GM18498 (cell line): Measurements from ENCODE around the gene SAMD4B.

Source experiments
- ATAC-seq: cut with Tn5 transposase; IDR thresholded peaks from one replicate; pipeline ENCODE4 v1.9.1; 2021; ENCODE audit warnings: mild to moderate bottlenecking, moderate library complexity; ENCODE audit not compliant: unreplicated experiment

The SAMD4B gene

DNA sequence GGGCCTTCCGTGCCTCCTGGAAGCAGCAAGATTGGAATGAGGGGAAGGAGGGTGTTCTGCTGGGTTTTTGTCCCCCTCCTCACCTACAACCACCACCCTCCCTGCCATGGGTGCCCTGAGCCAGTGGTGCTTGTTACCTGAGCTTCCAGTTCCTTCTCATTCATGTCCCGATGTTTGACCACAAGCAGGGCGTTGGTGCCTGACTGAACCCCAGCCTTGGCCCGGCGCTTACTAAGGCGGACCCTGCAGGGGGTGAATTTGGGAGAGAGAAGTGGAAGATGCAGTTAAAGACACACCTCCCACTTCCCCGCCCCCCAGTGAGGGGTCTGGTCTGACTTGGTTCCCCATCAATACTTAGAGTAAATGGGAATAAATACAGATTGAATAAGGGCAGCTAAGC is 44.3 kb downstream of the SAMD4B start:
- no peak for ATAC-seq

DNA sequence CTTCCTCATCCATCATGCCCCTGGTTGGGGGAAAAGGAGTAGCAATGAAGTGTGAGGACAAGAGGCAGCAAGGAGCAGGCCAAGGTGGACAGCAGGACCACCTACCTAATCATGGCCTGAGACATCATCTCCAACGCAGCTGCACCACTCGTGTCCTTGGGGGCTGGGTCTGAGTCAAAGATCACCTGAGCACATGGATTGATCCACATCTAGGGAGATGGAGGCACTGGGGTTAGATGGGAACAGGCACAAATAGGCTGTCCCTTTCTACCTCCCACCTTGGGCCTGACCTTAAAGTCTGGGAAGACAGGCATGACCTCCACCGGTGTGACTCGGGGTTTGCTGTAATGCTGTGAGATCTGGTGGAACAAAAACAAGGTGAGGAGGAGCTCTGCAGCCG is 46.4 kb downstream of the SAMD4B start:
- no peak for ATAC-seq

DNA sequence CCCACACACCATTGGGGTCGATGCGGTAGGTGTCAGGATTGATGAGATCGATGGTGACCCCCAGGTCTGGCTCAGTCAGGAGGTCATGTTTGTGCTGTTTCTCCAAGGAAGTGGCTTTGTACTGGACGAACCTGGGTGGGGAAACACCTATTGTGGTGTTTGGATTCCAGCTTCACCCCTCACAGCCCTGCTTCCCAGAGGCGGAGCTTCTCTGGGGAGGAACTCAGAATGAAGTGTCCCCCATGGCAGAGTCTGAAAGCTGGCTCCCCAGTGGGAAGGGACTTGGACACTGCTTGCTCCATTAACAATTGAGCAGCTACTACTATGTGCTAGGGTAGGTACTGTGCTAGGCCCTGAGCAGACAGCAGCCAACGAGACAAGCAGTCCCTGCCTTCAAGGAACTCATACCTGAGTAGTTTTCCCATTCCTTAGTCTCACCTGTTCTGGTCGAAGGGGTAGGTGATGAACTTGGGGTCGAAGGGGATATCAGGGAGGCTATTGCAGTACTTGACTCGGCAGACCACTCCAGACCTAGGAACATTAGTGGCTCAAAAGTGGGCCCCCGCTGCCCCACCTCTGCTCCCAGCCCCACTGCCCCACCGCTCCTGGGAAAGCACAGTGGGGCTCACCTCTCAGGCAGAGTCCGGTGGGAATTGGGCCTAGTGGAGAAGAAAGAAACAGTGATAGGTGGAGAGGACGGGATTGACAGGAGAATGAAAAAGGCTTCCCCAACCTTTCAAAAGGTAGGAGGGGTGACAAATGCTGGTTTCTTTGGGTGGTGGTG is 47.6 kb downstream of the SAMD4B start:
- no peak for ATAC-seq

DNA sequence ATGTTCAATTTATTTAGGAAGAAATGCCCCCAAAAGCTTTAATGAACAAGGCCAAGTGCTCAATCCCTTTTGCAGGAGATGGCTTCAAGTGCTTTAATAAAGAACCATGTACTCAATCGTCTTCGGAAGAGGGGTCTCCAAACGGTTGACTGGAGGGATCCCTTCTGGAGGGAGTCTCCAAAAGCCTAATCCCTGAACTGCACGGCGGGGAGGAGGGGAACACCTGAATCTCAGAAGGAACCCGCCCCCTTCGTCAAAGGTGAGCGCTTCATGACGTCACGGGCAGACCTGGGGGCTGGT is 48.2 kb downstream of the SAMD4B start:
- no peak for ATAC-seq

DNA sequence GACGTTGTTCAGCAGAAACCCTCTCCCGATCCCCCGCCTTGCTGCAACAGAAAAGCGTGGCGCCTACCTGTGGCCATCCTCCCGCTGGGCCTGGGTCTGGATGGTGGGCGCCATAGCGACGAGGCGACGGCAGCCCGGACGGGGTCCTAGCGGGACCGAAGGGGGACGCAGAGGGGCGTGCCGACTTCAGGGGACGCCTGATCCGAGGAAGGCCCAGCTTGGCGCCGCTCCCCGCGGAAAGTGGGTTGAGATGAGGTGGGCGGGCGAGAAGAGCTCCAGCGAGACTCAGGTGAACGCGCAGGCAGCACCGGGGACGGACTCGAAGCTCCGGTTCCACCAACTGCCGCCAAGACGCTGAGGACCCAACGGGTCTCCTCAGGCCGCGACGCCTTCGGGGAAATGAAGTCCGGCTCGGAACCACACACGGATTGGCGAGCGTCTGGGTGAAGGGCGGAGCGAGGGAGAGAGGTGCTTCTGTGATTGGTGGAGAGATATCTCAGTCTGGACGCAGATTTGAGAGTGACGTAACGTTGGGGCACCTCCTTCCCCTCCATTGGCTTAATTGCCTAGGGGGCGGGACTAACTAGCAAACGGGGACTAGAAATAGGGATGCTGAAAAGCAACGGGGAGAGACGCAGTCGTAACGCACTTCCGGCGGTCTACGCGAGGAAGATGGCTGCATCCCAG is 48.7 kb downstream of the SAMD4B start, which contains the start of the genes MED29 and PAF1:
Gene MED29 (plus strand): TSS at position 628 of the 687 bp plus-strand sequence. CDS start 45 bp downstream, at position 673.
Gene PAF1 (minus strand): TSS at position 356 of the 687 bp plus-strand sequence. CDS start 242 bp downstream, at position 114.
- peak; percentile 92 for ATAC-seq

DNA sequence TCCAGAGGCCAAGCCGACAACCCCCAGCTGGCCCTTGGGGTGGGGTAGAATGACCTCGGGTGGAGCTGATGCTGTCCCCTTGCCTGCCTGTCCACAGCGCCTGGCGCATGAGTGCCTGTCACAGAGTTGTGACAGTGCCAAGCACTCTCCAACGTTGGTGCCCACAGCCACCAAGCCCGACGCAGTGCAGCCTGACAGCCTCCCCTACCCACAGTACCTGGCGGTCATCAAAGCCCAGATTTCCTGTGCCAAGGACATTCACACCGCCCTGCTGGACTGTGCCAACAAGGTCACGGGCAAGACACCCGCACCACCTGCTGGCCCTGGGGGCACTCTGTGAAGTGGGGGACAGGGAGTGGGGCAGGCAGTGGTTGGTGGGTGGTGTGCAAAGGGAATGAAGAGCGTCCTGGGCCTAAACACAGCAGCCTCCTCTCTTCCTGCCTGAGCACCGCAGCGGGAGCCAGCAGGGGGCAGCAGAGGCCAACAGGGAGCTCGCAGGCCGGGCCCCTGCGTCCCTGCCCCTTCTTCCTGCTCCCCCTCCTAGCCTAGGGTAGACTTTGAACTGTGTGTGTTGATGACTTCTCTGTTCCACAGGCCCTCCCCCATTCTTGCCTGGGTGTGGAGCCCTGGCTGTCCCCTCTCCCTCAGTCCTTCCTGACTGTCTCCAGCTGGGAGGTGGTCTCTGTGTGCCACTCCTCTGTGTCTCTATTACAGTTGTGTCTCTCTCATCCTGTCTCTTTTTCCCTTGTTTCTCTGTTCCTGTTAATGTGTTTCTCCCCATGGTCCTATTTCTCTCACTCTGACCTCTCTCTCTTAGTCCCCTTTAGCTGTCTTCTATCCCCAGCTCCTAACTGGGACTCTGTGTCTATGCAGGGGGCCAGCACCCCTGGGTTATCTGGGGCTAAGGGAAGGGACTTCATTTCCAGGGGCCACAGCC is 55.4 kb downstream of the SAMD4B start:
- ATAC-seq = peak; percentile 35

DNA sequence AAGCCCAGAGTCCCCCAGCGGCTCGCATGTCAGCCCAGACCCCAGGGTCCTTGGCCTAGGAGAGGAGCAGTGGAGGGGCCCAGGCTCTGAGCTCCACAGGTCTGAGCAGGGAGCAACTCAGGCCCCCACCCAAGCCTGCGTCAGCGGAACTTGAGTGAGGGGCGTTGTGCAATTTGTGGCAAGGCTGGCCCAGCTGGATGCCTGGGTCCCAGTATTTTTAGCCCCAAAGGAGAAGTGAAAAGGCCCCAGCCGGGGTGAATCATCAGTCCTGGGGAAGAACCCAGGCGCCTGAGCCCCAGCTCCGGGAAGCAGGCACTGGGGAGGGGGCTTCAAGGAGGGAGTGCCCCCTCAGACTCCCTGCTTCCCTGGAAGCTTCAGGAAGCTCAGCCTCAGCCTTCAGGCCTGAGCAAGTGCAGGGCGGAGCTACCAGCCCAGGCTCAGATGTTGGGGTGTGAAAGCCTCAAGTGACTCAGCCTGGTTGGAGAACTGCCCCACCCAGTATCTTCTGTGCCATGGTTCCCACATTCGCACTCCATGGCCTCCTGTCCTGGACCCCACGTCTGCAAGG is 56.2 kb downstream of the SAMD4B start:
- no peak for ATAC-seq

DNA sequence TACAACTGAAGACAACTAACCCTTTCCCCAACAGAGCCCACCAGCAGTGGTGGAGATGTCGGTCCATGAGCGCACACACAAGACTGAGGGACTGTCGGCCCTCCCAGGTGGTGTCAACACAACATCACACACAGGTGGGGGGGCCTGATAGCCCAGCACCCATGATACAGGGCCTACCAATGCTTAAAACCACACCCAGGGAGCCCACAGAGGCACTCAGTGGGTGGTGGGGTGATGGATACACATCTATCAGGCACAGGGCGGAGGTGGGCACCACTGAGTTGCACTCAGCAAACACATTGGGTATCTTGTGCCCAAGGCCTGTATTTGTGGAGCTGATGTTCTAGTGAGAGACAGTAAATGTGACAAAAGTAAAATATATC is 57.4 kb downstream of the SAMD4B start:
- no peak for ATAC-seq

DNA sequence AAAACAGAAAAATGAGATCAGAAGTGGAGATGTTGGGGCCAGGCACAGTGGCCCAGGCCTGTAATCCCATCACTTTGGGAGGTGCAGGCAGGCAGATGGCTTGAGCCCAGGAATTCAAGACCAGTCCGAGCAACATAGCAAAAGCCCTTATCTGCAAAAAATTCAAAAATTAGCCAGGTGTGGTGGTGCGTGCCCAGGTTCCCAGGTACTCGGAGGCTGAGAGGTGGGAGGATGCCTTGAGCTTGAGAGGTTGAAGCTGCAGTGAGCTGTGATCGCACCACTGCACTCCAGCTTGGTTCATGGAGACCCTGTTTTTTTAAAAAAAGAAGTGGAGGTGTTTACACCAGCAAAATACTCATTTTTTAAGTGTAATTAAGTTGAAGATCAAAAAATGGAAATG is 57.8 kb downstream of the SAMD4B start:
- ATAC-seq = no peak

DNA sequence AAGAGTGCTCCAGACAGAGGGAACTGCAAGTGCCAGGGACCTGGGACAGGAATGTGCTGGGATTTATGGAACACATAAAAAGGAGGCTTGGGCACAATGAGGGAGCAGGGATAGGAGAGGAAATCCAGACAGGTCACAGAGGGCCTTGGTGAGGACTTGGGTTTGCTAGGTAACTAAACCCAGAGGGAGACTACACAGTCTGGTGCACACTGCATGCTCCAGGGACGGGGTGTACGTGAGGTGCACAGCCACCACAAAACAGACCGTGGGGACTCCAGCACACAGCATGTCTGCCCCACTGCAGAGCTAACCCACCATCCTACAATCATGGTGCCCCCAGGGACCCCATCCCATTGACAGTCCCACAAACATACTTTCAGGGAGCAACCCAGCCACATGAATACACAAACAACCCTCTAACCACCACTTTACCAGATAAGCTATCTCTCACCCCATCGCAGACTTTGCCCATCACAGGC is 58.9 kb downstream of the SAMD4B start:
- ATAC-seq = no peak

DNA sequence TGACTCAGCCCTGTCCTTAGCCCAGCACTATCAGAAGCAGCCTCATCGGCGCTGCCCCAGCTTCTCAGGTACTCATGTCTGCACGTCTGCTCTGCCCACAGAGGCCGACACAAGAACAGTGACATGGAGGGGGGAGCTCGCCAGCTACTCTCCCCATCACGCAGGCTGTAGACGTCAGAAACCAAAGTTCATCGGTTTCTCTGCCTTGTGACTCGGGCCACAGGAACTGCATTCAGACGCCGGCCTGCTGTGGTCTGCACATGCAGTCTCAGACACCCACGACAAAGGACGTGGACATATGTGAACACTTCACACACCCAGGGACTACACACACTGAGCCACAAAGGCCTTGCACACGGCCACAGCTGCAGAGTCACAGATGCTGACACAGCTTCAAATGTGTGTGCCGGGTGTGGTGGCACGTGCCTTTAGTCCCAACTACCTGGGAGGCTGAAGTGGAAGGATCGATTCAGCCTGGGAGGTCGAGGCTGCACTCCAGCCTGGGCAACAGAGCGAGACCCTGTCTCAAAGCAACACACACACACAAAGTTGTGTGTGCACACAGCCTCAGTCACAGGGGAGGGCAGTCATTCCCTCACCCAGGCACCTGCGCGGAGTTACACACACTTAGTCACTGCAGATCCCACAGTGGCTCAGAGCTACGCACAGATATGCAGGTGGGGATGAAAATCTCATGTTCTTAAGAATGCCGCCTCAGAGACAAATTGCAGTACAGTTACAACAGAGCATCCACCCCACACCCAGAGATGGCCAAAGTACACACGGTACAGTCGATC is 59.5 kb downstream of the SAMD4B start:
- no peak for ATAC-seq

DNA sequence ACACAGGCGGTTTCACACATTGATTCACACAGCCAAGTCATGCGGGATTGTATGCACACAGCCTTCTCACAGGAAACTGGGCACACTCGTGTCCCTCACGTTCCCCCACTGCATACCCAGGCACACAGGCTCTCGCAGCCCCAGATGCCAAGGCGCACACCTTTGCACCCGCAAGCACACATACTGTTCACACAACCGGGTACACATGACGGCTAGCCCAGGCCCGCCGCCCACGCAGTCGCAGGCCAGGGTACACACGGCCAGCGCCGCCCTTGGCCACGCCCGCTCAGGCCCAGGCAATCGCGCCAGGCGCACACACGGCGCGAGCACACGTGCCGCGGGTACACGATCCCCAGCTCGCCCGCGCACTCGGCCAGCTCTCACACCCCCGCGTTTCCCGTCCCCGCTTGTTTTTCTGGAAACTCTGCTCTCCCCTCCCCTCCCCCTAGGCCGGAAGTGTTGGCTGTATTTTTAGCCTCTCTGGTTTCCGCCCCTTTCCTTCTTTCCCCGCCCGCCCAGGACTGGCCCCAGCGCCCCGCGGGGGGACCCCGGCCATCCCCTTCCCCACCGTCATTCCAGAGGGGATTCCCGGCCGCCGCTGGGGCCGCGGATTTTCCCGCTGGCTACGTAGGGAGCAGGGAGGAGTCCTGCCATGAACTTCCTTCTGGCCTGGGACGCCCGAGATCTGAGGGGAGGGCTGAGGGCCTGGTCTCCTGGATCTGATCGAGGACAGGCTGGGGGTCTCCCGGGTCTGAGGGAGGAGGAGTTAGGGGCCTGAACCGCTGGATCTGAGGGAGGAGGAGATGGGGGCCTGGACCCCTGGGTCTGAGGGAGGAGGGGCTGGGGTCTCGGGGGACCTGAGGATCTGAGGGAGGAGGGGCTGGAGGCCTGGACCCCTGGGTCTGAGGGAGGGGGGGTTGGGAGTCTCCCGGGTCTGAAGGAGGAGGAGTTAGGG is 60.4 kb downstream of the SAMD4B start:
- ATAC-seq = peak; percentile 36

DNA sequence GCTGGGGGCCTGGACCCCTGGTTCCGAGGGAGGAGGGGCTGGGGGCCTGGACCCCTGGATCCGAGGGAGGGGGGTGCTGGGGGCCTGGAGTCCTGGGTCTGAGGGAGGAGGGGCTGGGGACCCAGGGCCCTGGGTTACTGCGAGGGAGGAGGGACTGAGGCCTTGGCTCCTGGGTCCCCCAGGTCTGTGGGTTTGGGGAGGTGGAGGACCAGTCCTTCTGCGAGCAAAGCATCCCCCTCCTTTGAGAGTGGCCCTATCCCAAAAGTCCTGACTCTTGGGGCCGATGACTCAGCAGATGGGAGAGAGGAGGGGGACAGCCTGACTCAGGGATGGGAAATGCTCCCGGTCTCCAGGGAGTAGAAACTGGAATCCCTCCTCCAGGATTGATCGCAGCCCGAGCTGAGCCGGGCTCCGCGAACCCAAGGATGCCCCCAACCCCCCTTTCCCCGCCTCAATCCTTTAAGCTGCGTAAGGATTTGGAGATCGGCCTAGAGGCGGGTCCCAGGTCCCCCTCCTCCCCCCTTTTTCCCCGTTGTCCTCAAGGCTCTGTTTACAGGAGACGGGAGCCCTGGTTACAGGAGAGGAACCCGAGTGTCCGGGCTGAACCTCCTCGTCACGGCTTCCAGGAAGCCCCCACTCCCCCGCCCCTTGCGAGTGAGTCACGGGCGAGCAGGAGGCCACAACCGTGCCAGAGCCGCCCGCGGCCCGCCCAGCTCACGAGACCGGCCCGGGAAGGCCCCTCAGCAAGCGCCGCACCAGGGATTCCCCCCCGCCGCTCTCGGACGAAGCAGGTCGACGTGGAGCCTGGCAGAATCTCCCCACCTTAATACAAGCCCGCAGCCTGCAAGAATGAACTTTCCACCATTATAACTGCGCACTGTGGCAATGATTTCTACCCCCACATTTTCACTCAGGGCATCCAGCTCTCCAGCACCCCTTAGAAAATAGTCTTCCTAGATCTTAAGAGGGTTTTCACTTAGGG is 61.4 kb downstream of the SAMD4B start:
- peak; percentile 26 for ATAC-seq

DNA sequence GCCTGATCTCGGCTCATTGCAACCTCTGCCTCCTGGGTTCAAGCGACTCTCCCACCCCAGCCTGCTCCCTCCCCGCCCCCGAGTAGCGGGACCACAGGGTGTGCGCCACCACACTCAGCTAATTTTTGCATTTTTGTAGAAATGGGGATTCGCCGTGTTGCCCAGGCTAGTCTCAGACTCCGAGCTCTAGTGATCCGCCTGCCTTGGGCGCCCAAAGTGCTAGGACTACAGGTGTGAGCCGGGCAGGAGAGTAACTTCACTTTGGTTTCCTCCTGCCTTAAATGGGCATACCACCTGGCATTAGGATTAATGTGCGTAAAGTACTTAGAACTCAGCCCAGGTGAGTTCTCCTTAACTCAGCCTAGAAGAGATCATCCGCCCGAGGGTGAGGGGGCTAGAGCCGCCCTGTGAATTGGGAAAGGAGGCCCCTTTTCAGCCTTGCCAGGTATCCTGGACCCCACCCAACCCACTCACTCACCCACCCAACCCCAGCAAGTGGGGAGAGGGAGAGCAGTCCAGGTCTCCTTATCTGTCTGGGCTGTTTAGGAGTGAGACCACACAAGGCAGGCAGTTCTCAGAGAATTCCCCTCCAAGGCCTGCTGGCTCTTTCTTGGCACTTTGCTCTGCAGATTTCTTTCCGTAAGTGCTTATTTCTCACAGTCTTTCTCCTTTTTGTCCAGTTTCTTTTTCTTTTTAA is 63.2 kb downstream of the SAMD4B start:
- ATAC-seq = no peak

DNA sequence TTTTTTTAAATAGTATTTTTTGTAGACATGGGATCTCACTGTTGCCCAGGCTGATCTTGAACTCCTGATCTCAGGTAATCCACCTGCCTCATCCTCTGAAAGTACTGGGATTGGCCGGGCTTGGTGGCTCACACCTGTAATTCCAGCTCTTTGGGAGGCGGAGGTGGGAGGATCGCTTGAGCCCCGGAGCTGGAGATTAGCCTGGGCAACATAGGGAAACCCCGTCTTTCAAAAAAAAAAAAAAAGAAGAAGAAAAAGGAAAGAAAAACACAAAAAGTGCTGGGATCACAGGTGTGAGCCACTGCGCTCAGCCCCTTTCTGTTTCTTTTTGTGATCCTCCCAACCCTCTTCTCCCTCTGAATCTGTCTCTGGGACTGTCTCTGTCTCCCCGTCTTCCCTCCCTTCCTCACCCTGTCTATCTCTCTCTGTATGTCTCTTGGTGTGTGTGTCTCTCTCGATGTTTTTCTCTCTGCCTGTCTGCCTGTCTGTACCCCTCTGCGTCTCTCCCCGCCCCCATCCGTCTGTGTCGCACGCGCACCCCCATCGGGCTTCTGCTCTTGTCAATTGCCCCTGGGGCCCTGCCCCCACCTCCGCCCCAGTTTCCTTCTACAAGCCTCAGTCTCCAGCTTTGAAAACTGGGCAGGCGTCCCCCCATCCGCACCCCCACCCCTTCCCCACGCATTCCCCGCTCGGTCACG is 63.9 kb downstream of the SAMD4B start:
- no peak for ATAC-seq

DNA sequence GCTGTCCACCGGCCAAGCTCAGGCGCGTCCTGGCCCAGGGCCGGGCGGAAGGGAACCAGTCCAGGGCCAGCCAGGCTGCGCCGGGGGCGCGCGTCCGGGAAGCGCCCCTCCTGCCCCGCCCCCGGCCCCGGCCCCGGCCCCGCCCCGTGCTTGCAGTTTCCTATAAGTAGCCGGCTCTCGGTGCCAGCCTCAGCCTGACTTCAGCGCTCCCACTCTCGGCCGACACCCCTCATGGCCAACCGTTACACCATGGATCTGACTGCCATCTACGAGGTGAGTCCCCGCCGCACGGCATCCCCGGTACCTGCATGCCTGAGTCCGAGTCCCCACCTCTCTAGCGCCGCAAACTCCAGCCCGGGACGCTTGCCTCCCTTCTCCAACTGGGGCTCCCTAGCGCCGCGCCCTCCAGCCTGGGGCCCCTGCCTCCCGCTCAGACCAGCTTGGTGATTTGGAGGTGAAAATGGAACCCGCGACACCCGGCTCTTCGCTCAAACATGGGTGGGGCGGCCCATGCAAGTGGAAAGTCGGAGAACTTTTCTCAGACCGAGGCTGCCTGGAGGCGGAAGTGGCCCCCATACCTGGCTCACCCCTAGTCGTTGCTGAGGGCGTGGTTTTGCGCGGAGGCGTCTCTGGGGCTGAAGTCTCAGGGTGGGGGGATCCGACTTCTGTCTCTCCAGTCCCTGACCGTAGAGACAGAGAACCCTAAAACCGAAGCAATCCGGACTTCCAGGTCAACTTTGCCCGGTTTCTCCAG is 64.6 kb downstream of the SAMD4B start, which contains the start of gene ZFP36:
Gene ZFP36 (plus strand): TSS at position 192 of the 754 bp plus-strand sequence. CDS start 58 bp downstream, at position 250.
- ATAC-seq = peak; percentile 17
